HG02884 (cell line): ENCODE measurements around the gene PITPNM1.
"Not testable (repeated sequence)": the region's sequence is repeated elsewhere in the genome, so short reads cannot be mapped to it uniquely, and the experiment has no call there.

Source experiments
- ATAC-seq: cut with Tn5 transposase; IDR thresholded peaks from one replicate; pipeline ENCODE4 v1.9.1; 2021; ENCODE audit warnings: mild to moderate bottlenecking, moderate library complexity; ENCODE audit not compliant: unreplicated experiment

The PITPNM1 gene

GRCh38 chr11:67504950-67505581, at the start of gene PITPNM1:
Gene PITPNM1, minus strand, starts transcription at chr11:67505363. Its CDS starts 1,183 bp downstream, at chr11:67504180.
- ATAC-seq, result no peak

GRCh38 chr11:67551697-67552096, 46.5 kb upstream of the PITPNM1 start:
- not testable (repeated sequence) for ATAC-seq

GRCh38 chr11:67551127-67551526, 46.0 kb upstream of the PITPNM1 start:
- ATAC-seq, result no peak

GRCh38 chr11:67548555-67549110, 43.5 kb upstream of the PITPNM1 start:
- no peak for ATAC-seq

- not testable (repeated sequence) for ATAC-seq
Measured at GRCh38 chr11:67548112-67548511, 42.9 kb upstream of the PITPNM1 start.

- no peak for ATAC-seq
Measured at GRCh38 chr11:67545280-67545679, 40.1 kb upstream of the PITPNM1 start.

GRCh38 chr11:67544616-67545242, 39.6 kb upstream of the PITPNM1 start:
- ATAC-seq, result no peak

GRCh38 chr11:67543585-67543984, 38.4 kb upstream of the PITPNM1 start:
- no peak for ATAC-seq

GRCh38 chr11:67542971-67543370, 37.8 kb upstream of the PITPNM1 start:
- ATAC-seq, result no peak

GRCh38 chr11:67542169-67542568, 37.0 kb upstream of the PITPNM1 start:
- ATAC-seq, result no peak

GRCh38 chr11:67541198-67541597, 36.0 kb upstream of the PITPNM1 start:
- no peak for ATAC-seq

GRCh38 chr11:67539550-67539949, 34.4 kb upstream of the PITPNM1 start:
- ATAC-seq, result no peak

- no peak for ATAC-seq
Measured at GRCh38 chr11:67538823-67539505, 33.8 kb upstream of the PITPNM1 start.

- no peak for ATAC-seq
Measured at GRCh38 chr11:67538306-67538705, 33.1 kb upstream of the PITPNM1 start.

- no peak for ATAC-seq
Measured at GRCh38 chr11:67535561-67535960, 30.4 kb upstream of the PITPNM1 start.

GRCh38 chr11:67534070-67534679, 29.0 kb upstream of the PITPNM1 start:
- no peak for ATAC-seq

- ATAC-seq, result no peak
Measured at GRCh38 chr11:67532889-67533288, 27.7 kb upstream of the PITPNM1 start.

GRCh38 chr11:67530282-67530592, 25.1 kb upstream of the PITPNM1 start:
- ATAC-seq, result no peak

- no peak for ATAC-seq
Measured at GRCh38 chr11:67528376-67528775, 23.2 kb upstream of the PITPNM1 start.

- no peak for ATAC-seq
Measured at GRCh38 chr11:67525275-67525976, 20.3 kb upstream of the PITPNM1 start.

- ATAC-seq, result no peak
Measured at GRCh38 chr11:67524480-67524808, 19.3 kb upstream of the PITPNM1 start.
